Uterus (tissue), 2 donors: Measurements from ENCODE around the gene FOXF2.

Experiments used
- CTCF ChIP-seq, 4 experiments: fragments of 200-600 bp in 2 of 4; fragments of 450-650 bp in 2 of 4; sonication (generic) in 2 of 4; IDR thresholded peaks; one replicate each; pipeline ENCODE4 v1.5.1; 2016 to 2019; ENCODE audit warnings: antibody characterized with exemption in 4 of 4, mild to moderate bottlenecking in 2 of 4, moderate library complexity in 1 of 4
- POLR2A ChIP-seq, 2 donors: fragments of 450-650 bp; IDR thresholded peaks; one replicate each; pipeline ENCODE4 v1.6.1; 2016; ENCODE audit warnings: antibody characterized with exemption in 2 of 2, mild to moderate bottlenecking in 1 of 2, moderate library complexity in 1 of 2

- TF ChIP-seq CTCF (IDR thresholded peaks at IDR 0.05) (no peak), POLR2A (IDR thresholded peaks at IDR 0.05) (no peak)
These were observed 46.4 kb downstream of the FOXF2 start for GRCh38 chr6:1435806-1436205.
